Upper lobe of left lung (tissue), 4 donors: ENCODE measurements around the gene ODF2L.

Experiments
- POLR2A ChIP-seq, 4 donors: fragments of 450-650 bp; IDR thresholded peaks; one replicate each; pipeline ENCODE4 v1.5.1; 2016 to 2017; ENCODE audit warnings: antibody characterized with exemption in 4 of 4, mild to moderate bottlenecking in 2 of 4
- POLR2AphosphoS5 ChIP-seq, 2 donors: sonication (generic); formaldehyde crosslinking; IDR thresholded peaks; one replicate each; pipeline ENCODE4 v1.5.1; 2017; ENCODE audit warnings: antibody characterized with exemption in 2 of 2
- TF ChIP-seq, protein P1 (sequence below), 6 experiments: fragments of 450-650 bp in 4 of 6; fragments of 200-600 bp in 2 of 6; sonication (generic) in 2 of 6; IDR thresholded peaks; one replicate each; pipeline ENCODE4 v1.5.1; 2016 to 2019; ENCODE audit warnings: antibody characterized with exemption in 6 of 6

DNA sequence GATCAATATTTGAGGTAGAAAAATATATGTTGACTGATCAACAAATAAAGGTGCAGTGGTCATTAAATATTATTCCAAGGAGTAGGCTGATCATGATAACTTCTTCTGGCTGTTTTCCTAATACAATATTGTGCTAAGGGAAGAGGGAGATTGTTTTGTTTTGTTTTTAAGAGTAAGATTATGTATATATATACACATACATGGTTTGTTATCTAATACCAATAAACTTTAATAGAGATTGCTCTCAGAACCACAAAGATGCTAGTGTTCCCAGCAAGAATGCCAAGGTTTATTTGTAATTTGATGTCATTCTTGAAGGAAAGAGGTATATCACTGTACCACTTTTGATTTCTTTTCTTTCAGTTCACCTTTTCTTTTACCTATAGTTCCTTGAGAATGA, 37.9 kb upstream of the ODF2L start:
- TF ChIP-seq, protein P1, sequence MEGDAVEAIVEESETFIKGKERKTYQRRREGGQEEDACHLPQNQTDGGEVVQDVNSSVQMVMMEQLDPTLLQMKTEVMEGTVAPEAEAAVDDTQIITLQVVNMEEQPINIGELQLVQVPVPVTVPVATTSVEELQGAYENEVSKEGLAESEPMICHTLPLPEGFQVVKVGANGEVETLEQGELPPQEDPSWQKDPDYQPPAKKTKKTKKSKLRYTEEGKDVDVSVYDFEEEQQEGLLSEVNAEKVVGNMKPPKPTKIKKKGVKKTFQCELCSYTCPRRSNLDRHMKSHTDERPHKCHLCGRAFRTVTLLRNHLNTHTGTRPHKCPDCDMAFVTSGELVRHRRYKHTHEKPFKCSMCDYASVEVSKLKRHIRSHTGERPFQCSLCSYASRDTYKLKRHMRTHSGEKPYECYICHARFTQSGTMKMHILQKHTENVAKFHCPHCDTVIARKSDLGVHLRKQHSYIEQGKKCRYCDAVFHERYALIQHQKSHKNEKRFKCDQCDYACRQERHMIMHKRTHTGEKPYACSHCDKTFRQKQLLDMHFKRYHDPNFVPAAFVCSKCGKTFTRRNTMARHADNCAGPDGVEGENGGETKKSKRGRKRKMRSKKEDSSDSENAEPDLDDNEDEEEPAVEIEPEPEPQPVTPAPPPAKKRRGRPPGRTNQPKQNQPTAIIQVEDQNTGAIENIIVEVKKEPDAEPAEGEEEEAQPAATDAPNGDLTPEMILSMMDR (IDR thresholded peaks at IDR 0.05), result no peak
- TF ChIP-seq POLR2A (IDR thresholded peaks at IDR 0.05) (no peak), POLR2AphosphoS5 (IDR thresholded peaks at IDR 0.05) (no peak)
